Hepatocyte (in vitro differentiated cells): ENCODE measurements around the gene KSR2.

Source experiments
- EZH2phosphoT487 ChIP-seq: fragments of 200-600 bp; sonication (generic); IDR thresholded peaks from one replicate; pipeline ENCODE4 v1.6.1; 2018; ENCODE audit warnings: antibody characterized with exemption, mild to moderate bottlenecking, low read depth, moderate library complexity; ENCODE audit not compliant: unreplicated experiment, severe bottlenecking
- TF ChIP-seq, protein P1 (sequence below): fragments of 200-600 bp; sonication (generic); IDR thresholded peaks from 2 replicates; pipeline ENCODE4 v1.5.1; 2016; ENCODE audit warnings: antibody characterized with exemption, mild to moderate bottlenecking; ENCODE audit not compliant: poor library complexity

DNA sequence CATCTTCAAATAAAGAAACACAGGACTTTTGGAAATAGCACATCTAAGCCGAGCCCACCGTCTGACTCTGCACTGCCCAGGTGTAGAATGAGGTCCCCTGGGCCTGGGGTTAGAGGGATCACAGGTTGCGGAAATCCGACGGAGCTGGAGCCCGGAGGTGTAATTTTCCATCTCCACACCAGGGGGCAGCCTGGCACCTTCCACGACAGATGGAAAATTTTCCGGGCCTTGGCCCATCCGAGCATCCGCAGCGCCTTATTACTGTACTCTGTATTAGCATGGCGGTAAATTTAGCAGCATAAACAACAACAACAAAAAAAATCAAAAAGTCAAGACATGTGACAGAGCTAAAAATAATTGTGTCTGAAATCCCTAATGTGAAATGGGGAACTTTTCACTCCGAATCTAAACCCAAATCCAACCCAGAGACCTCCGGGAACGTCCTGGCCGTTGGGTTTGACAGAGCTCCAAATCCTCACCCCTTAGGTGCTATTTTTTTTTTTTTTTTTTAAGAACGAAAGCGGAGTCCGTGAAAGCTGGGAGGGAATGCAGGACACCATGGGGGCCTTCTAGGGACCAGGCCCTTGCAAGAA lies 93.9 kb downstream of the KSR2 start:
- TF ChIP-seq, protein P1, sequence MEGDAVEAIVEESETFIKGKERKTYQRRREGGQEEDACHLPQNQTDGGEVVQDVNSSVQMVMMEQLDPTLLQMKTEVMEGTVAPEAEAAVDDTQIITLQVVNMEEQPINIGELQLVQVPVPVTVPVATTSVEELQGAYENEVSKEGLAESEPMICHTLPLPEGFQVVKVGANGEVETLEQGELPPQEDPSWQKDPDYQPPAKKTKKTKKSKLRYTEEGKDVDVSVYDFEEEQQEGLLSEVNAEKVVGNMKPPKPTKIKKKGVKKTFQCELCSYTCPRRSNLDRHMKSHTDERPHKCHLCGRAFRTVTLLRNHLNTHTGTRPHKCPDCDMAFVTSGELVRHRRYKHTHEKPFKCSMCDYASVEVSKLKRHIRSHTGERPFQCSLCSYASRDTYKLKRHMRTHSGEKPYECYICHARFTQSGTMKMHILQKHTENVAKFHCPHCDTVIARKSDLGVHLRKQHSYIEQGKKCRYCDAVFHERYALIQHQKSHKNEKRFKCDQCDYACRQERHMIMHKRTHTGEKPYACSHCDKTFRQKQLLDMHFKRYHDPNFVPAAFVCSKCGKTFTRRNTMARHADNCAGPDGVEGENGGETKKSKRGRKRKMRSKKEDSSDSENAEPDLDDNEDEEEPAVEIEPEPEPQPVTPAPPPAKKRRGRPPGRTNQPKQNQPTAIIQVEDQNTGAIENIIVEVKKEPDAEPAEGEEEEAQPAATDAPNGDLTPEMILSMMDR = peak; percentile 78
- no peak for TF ChIP-seq EZH2phosphoT487
